ENCODE measurements around the gene IFI30.

Gene IFI30

GRCh38 chr19:18225702-18226468 lies 52.3 kb downstream of the IFI30 start, which contains the start of gene PDE4C:
PDE4C (minus strand) TSS chr19:18226438; CDS start chr19:18226415, 23 bp downstream.
- DNase-seq: no peak

DNA sequence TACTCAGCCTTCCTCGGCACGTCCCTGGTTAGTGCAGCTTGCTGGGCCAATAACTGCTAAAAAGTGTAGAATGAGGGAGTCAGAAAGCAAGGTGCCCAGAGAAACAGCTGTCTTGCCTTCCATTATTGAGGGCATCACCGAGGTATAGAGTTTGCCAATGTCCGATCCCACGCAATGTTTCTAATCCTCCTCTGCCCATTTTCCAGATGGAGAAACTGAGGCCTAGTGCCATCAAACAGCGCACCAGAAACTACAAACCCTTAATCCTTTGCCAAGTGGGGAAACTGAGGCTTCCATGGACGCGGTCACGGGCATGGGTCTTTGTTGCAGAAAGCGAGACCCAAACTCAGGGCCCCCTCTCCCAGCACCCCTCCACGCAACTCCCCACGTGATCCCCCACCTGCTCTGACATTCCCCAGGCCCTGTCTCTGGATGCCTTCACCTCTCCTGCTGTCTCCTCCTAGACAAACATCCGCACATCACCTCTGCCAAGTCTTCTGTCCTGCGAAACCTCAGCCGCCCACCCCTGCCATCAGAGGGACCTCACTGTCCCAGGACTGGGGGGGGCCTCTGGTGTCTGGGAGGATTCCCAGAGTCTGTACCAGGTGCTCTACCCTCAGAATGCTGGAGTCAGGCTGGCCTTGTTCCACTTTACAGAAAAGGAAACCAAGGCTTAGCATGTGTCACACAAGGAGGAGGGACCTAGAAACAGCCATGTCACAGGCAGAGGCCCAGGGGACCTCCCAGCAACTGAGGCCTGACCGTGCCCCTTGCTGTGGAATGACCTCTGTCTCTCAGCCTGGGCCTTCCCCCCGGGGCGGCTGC lies 53.6 kb downstream of the IFI30 start:
- DNase-seq: no peak

All from activated CD4-positive, CD25-positive, alpha-beta regulatory T cell (primary cell).